DOHH2 (cell line): ENCODE data around the gene RETREG1.

Experiments used
- H3F3A ChIP-seq: fragments of 200-600 bp; sonication (generic), shearing (Covaris generic); 2 replicates; pipeline ENCODE4 v1.6.0; 2016; ENCODE audit warnings: antibody characterized with exemption, mild to moderate bottlenecking; ENCODE audit not compliant: control insufficient read depth, insufficient read depth
- H3K27ac ChIP-seq: fragments of 200-600 bp; sonication (generic); 2 replicates; pipeline ENCODE4 v1.5.1; 2014; ENCODE audit warnings: low read depth, mild to moderate bottlenecking, low read length, moderate library complexity
- H3K27me3 ChIP-seq: fragments of 200-600 bp; sonication (generic); 2 replicates; pipeline ENCODE4 v1.6.1; 2014; ENCODE audit warnings: mild to moderate bottlenecking, low read length, mixed read lengths; ENCODE audit not compliant: control insufficient read depth
- H3K36me3 ChIP-seq: fragments of 200-600 bp; sonication (generic); 2 replicates; pipeline ENCODE4 v1.6.1; 2014; ENCODE audit warnings: mild to moderate bottlenecking, low read length, moderate library complexity, mixed read lengths; ENCODE audit not compliant: control insufficient read depth
- H3K4me1 ChIP-seq: fragments of 200-600 bp; sonication (generic); 2 replicates; pipeline ENCODE4 v1.6.1; 2014; ENCODE audit warnings: mild to moderate bottlenecking, low read length, mixed read lengths; ENCODE audit not compliant: control insufficient read depth
- H3K4me2 ChIP-seq: fragments of 200-600 bp; sonication (generic); 2 replicates; pipeline ENCODE4 v1.6.0; 2014; ENCODE audit warnings: mild to moderate bottlenecking, low read length, moderate library complexity
- H3K4me3 ChIP-seq: fragments of 200-600 bp; sonication (generic); 2 replicates; pipeline ENCODE4 v1.5.1; 2014; ENCODE audit warnings: mild to moderate bottlenecking, low read length, mixed read lengths
- H3K79me2 ChIP-seq: fragments of 200-600 bp; sonication (generic); 2 replicates; pipeline ENCODE4 v1.6.1; 2014; ENCODE audit warnings: mild to moderate bottlenecking, low read length, mixed read lengths; ENCODE audit not compliant: control insufficient read depth
- H3K9me2 ChIP-seq: fragments of 200-600 bp; sonication (generic); replicated peaks from 2 replicates; pipeline ENCODE4 v1.6.1; 2014; ENCODE audit warnings: mild to moderate bottlenecking, low read length, mixed read lengths; ENCODE audit not compliant: control insufficient read depth
- H3K9me3 ChIP-seq: fragments of 200-600 bp; sonication (generic); 2 replicates; pipeline ENCODE4 v1.6.1; 2014; ENCODE audit warnings: antibody characterized with exemption, low read length, mixed read lengths; ENCODE audit not compliant: control insufficient read depth, insufficient read depth
- H4K20me1 ChIP-seq: fragments of 200-600 bp; sonication (generic); 2 replicates; pipeline ENCODE4 v1.6.0; 2014; ENCODE audit warnings: low read depth, mild to moderate bottlenecking, antibody characterized with exemption, low read length, moderate library complexity; ENCODE audit not compliant: control insufficient read depth, insufficient read depth
- CTCF ChIP-seq: fragments of 200-600 bp; sonication (generic); IDR thresholded peaks from one replicate; pipeline ENCODE4 v1.5.1; 2014; ENCODE audit warnings: antibody characterized with exemption, mild to moderate bottlenecking, low read depth, low read length; ENCODE audit not compliant: poor library complexity, severe bottlenecking
- EZH2phosphoT487 ChIP-seq: fragments of 200-600 bp; sonication (generic); IDR thresholded peaks from 2 replicates; pipeline ENCODE4 v1.6.1; 2017; ENCODE audit warnings: borderline replicate concordance, mild to moderate bottlenecking, antibody characterized with exemption, low read length, moderate library complexity, mixed read lengths

The RETREG1 gene

GRCh38 chr5:16616536-16617273 lies at the start of gene RETREG1:
Gene RETREG1, minus strand, starts transcription at chr5:16616997. Its CDS starts 26 bp downstream, at chr5:16616971.
- no peaks in the 10 kb centered on the region for H3F3A ChIP-seq
- peak within 1 kb of the TSS; percentile 72 for H3K4me2 ChIP-seq
- no peaks in the 10 kb centered on the region for H3K9me3 ChIP-seq
- H3K4me1 ChIP-seq, result peaks cover 21% of the 10 kb centered on the region
- no peaks in the 10 kb centered on the region for H3K79me2 ChIP-seq
- peak within 1 kb of the TSS; percentile 64 for H3K4me3 ChIP-seq
- H3K27ac ChIP-seq, result no peak within 1 kb of the TSS
- no peaks in the 10 kb centered on the region for H3K36me3 ChIP-seq
- H3K9me2 ChIP-seq, result no peaks in the 10 kb centered on the region
- H3K27me3 ChIP-seq, result peaks cover 40% of the 10 kb centered on the region
- no peaks in the 10 kb centered on the region for H4K20me1 ChIP-seq
- TF ChIP-seq CTCF (no peak), EZH2phosphoT487 (no peak; the same call in 1 of the 2 replicates)

- Histone ChIP-seq H3K9me2 (no peaks in the 10 kb centered on the region), H3F3A (no peaks in the 10 kb centered on the region), H4K20me1 (no peaks in the 10 kb centered on the region), H3K36me3 (no peaks in the 10 kb centered on the region), H3K4me3 (no peak overlapping the region), H3K79me2 (no peaks in the 10 kb centered on the region), H3K9me3 (no peaks in the 10 kb centered on the region), H3K4me2 (no peak overlapping the region), H3K4me1 (no peaks in the 10 kb centered on the region), H3K27me3 (no peaks in the 10 kb centered on the region), H3K27ac (no peak overlapping the region)
- TF ChIP-seq EZH2phosphoT487 (no peak), CTCF (no peak)
These were observed 49.5 kb upstream of the RETREG1 start for GRCh38 chr5:16666130-16666882.

GRCh38 chr5:16665601-16666000 lies 48.8 kb upstream of the RETREG1 start:
- Histone ChIP-seq H3F3A (no peaks in the 10 kb centered on the region), H3K36me3 (no peaks in the 10 kb centered on the region), H3K27me3 (no peaks in the 10 kb centered on the region), H4K20me1 (no peaks in the 10 kb centered on the region), H3K4me3 (no peak overlapping the region), H3K4me1 (no peaks in the 10 kb centered on the region), H3K4me2 (no peak overlapping the region), H3K27ac (no peak overlapping the region), H3K79me2 (no peaks in the 10 kb centered on the region), H3K9me3 (no peaks in the 10 kb centered on the region), H3K9me2 (no peaks in the 10 kb centered on the region)
- TF ChIP-seq CTCF (no peak), EZH2phosphoT487 (no peak)
